ES-I3 (cell line): Measurements from ENCODE around the gene DRD2.
"Not testable (repeated sequence)": the region's sequence is repeated elsewhere in the genome, so short reads cannot be mapped to it uniquely, and the experiment has no call there.

ENCODE experiments used
- H3K36me3 ChIP-seq: 2 replicates; pipeline ENCODE4 v1.6.1; 2013; ENCODE audit warnings: mild to moderate bottlenecking, low read length, control low read depth, moderate library complexity; ENCODE audit not compliant: insufficient read depth
- H3K4me1 ChIP-seq: 2 replicates; pipeline ENCODE4 v1.6.1; 2013; ENCODE audit warnings: mild to moderate bottlenecking, control low read depth, low read length; ENCODE audit not compliant: insufficient read depth
- H3K9ac ChIP-seq: 2 replicates; pipeline ENCODE4 v1.6.1; 2013; ENCODE audit warnings: low read depth, mild to moderate bottlenecking, low read length, moderate library complexity
- H3K9me3 ChIP-seq: 2 replicates; pipeline ENCODE4 v1.6.1; 2013; ENCODE audit warnings: mild to moderate bottlenecking, low read length, moderate library complexity; ENCODE audit not compliant: control insufficient read depth, insufficient read depth

The DRD2 gene

DNA sequence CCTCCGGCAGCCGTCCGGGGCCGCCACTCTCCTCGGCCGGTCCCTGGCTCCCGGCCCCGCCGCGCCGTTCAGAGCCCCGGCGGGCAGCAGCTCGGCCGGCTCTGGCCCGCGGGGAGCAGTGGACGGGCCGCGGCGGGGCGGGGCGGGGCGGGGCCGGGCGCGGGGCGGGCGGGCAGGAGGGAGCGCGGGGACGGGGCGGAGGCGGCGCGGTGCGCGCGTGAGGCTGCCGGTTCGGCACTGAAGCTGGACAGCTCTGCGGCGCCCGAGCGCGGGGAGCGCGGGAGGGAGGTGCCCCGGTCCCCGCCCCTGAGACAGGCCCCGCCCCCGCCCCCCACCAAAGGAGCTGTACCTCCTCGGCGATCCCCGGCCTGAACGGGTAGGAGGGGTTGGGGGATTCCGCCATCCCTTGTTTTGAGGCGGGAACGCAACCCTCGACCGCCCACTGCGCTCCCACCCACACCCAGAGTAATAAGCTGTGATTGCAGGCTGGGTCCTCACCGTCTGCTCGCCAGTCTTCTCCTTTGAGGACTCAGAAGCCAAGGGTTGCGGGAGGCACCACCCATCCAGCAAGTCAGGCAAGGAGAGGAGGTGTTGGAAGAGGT, at the start of gene DRD2:
Gene DRD2 (minus strand): TSS at position 239 of the 602 bp plus-strand sequence. CDS start 50,747 bp downstream, outside the sequence.
- H3K9ac ChIP-seq: peak within 1 kb of the TSS; percentile 46; the same call in 1 of the 2 replicates
- no peaks in the 10 kb centered on the region for H3K36me3 ChIP-seq
- no peaks in the 10 kb centered on the region for H3K9me3 ChIP-seq
- no peaks in the 10 kb centered on the region for H3K4me1 ChIP-seq

DNA sequence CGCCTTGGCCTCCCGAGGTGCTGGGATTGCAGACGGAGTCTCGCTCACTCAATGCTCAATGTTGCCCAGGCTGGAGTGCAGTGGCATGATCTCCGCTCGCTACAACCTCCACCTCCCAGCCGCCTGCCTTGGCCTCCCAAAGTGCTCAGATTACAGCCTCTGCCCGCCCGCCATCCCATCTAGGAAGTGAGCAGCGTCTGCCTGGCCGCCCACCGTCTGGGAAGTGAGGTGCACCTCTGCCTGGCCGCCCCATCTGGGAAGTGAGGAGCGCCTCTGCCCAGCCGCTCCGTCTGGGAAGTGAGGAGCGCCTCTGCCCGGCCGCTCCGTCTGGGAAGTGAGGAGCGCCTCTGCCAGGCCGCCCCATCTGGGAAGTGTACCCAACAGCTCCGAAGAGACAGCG, 48.7 kb upstream of the DRD2 start:
- not testable (repeated sequence) for H3K36me3 ChIP-seq, H3K9ac ChIP-seq, H3K4me1 ChIP-seq, H3K9me3 ChIP-seq

DNA sequence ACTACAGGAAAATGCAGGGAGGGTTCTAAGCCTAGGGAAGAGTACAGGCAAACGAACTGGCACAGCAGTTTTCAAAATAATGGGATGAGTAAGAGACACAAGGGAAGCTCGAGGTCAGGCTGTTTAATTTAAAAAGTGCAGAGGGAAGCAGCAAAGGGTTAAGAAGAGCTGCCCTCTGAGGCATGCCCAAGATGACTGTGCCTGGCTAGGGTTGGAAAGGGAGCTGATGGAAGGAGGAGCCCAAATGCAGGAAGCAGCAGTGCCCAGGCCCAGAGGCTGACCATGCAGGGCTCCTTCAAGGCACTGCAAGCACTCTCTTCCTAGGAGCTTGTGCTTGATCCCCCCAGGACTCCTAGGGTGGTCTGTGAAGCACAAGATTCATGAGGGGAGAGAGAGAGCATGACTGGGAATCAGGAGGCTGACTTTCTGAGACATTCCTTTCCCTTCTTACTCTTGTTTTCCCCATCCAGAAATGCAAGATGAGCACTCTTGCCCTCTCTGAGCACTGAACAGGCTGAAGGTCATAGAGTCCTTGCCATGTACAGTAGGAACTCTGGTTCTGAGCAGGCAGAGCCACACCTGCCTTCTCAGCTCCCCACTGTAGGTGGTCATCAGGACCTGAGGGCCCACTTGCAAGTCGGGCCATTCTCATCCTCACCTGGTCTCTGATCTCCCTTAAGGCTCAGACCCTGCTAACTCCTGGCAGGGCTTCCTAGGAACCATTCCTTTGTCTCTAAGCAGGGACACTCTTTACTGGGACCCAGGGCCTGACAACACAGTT, 46.7 kb upstream of the DRD2 start:
- no peak overlapping the region for H3K9ac ChIP-seq
- H3K4me1 ChIP-seq: no peaks in the 10 kb centered on the region
- no peaks in the 10 kb centered on the region for H3K9me3 ChIP-seq
- no peaks in the 10 kb centered on the region for H3K36me3 ChIP-seq

DNA sequence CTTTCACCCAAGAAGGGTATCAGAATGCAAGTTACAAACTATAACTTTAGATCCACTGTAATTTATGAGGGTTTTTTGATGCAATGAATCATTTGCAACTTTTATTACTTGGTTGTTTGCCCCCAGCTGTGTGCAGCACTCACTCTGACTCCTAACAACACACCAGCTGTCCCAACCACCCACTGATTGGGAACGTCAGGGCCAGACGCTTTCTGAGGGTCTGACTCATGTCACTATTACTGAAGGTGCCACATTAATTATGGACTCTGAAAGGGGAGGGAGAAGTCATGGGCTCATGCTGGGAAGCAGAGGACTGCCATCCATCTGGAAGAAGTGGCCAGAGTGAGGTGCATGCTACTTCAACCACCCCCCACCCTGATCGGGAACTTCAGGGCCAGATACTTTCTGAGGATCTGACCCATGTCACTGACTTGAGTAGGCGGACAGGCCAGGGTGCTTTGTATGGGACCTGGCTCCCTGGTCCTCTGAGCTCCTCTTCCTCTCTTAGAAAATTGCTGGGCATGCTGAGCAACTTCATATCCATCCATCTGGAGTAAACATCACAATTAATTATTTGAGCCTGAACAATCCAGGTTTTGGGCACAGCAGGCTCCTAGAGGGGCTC, 44.9 kb upstream of the DRD2 start:
- no peak overlapping the region for H3K9ac ChIP-seq
- H3K36me3 ChIP-seq: no peaks in the 10 kb centered on the region
- H3K4me1 ChIP-seq: no peaks in the 10 kb centered on the region
- H3K9me3 ChIP-seq: no peaks in the 10 kb centered on the region

DNA sequence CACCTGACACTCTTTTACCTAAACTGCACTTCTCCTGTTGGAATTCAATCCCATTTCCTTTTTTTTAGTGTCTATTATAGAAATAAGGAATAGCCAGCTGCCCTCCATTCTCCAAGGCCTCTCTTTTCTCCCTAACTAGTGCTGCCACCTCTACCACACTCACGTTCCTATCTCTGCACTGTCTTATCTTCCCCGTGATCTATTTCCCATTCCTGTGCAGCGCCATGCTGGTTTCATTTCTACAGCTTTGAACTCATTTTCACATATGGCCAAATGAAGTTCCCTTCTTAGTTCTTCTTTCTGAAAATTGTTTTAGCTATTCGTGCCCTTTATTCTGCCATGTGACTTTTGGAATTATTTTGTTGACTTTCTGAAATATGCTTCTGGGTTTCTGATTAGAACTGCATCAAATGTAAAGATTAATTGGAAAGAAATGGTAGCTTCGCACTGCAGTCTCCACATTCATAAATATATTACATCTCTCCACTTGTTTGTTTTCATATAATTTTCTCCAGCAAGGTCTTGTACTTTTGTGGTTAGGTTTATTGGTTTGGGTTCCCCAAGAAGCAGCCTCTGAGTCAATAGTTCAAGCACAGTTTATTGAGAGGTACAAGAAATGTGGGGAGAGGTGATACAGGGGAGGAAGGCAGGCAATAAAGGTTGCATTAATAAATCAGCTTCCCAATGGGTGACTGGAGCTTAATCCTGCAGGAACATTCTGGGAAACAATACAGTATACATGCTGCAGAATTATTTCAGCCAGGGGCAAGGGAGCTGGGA, 43.7 kb upstream of the DRD2 start:
- Histone ChIP-seq H3K36me3 (no peaks in the 10 kb centered on the region), H3K9ac (no peak overlapping the region), H3K4me1 (no peaks in the 10 kb centered on the region), H3K9me3 (no peaks in the 10 kb centered on the region)

DNA sequence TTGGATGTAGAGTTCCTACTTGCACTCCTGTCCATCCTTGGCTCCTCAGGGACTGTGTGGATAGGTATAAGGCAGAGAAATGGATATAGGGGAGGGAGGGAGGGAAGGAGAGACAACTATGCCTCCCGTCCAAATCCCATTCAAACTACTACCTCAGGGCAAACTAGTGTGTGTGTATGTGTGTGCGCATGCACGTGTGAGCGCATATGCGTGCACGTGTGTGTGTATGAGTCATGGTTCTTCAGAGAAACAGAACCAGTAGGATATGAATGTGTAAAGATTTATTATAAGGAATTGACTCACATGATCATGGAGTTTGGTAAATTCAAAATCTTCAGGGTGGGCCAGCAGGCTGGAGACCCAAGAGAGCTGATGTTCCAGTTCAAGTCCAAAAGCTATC, 42.2 kb upstream of the DRD2 start:
- no peaks in the 10 kb centered on the region for H3K36me3 ChIP-seq
- H3K4me1 ChIP-seq: no peaks in the 10 kb centered on the region
- H3K9me3 ChIP-seq: no peaks in the 10 kb centered on the region
- no peak overlapping the region for H3K9ac ChIP-seq

DNA sequence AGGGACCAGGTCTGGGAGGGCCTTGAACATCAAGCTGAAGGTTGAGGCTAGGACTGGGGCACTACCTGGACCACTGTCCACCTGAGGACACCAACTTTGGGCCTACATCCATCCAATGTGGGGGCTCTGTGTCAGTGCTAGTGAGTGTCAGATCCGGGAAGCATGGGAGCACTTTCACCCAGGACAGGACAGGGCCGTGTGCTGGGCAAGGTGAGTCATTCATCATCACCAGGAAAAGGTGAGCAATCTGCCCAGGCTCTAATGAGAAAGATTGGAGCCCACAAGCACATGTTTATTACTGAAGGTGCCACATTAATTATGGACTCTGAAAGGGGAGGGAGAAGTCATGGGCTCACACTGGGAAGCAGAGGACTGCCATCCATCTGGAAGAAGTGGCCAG, 39.7 kb upstream of the DRD2 start:
- no peaks in the 10 kb centered on the region for H3K9me3 ChIP-seq
- H3K9ac ChIP-seq: no peak overlapping the region
- no peaks in the 10 kb centered on the region for H3K36me3 ChIP-seq
- H3K4me1 ChIP-seq: no peaks in the 10 kb centered on the region

DNA sequence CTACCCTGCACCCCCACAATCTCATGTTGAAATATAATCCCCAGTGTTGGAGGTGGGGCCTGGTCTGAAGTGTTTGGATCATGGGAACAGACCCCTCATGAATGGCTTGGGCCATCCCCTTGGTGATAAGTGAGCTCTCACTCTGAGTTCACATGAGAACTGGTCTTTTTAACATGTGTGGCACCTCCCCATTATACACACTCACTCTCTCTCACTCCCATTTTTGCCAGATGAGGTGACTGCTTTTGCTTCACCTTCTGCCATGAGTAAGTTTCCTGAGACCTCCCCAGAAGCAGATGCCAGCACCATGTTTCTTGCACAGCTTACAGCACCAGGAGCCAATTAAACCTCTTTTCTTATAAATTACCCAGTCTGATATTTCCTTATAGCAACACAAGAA, 32.1 kb upstream of the DRD2 start:
- H3K9me3 ChIP-seq: no peaks in the 10 kb centered on the region
- no peak overlapping the region for H3K9ac ChIP-seq
- no peaks in the 10 kb centered on the region for H3K4me1 ChIP-seq
- H3K36me3 ChIP-seq: no peaks in the 10 kb centered on the region

DNA sequence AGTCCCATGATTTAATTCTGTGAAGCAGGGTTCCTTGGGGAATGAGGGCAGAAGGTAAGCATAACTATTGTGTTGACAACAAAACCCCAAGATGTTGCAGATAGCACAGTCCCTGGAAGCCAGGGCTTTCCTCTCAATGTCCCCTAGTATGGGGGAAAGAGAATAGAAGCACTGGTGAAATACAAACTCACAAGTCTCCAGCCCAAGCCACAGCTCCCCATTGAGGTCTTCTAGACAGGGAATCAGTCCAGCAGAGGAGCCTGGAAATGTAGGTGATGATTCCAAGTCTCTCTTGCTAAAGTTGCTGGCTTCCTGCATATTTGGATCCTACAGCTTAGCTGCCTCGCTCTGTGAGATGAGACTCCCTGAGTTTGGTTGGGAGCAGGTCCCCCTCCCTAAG, 31.7 kb upstream of the DRD2 start:
- no peaks in the 10 kb centered on the region for H3K9me3 ChIP-seq
- H3K36me3 ChIP-seq: no peaks in the 10 kb centered on the region
- H3K4me1 ChIP-seq: no peaks in the 10 kb centered on the region
- no peak overlapping the region for H3K9ac ChIP-seq

DNA sequence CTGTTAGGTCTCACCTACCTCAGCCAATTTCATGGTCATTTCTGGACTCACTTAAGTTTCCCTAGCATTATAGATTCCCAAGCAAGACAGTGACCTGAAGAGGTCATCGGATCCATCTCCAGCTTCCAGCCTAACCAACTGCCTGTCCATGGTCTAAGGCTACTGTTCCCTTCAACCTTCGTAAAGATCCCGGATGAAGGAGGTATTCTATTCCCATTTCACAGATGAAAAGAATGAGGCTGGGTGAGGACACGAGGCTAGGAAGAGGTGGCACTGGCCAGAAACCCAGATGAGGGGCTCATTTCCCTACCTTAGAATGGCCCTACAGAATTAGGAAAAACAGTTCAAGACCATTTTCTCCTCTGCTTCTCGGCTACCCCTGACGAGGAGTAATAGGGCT, 31.3 kb upstream of the DRD2 start:
- no peak overlapping the region for H3K9ac ChIP-seq
- H3K9me3 ChIP-seq: no peaks in the 10 kb centered on the region
- H3K36me3 ChIP-seq: no peaks in the 10 kb centered on the region

DNA sequence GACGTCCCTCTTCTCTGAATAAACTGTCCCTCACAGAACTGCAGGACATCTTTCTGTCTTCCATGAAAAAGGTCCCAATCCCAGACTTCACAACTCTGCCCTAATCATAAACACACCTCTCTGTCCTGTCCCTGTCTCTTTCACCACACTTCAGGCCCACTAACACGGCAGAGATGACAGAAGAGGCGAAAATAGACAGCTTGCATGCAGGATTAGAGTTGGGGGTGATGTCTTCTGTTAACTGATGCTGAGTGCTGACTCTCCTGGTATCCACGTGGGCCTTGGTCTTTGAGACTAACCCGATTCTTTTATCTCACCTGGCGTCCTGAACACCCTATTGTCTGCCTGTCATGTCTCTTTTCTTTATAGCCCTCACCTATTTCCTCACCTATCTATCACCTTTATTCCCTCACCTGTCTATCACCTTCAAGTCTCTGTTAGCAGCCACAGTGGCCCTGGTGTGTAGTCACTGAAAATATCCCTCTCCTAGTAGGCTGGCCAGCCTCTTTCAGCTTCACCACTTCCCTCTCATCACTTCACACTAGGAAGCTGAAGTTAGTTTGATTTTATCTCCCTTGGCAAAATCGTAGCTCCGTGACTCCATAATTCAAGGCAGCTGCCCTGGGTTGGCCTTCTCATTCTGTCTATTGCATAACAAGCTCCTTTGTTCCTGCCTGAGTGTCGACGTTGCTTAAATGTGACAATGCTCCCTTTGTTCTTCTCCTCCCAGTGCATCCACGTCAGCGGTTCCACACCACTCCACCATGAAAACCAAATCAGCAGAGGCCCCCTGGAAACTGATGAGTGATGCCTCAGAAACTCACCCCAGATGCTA, 30.6 kb upstream of the DRD2 start:
- Histone ChIP-seq H3K9ac (no peak overlapping the region), H3K9me3 (no peaks in the 10 kb centered on the region), H3K4me1 (no peaks in the 10 kb centered on the region), H3K36me3 (no peaks in the 10 kb centered on the region)

More for the DNA sequence above, 31.3 kb upstream of the DRD2 start:
- no peaks in the 10 kb centered on the region for H3K4me1 ChIP-seq

DNA sequence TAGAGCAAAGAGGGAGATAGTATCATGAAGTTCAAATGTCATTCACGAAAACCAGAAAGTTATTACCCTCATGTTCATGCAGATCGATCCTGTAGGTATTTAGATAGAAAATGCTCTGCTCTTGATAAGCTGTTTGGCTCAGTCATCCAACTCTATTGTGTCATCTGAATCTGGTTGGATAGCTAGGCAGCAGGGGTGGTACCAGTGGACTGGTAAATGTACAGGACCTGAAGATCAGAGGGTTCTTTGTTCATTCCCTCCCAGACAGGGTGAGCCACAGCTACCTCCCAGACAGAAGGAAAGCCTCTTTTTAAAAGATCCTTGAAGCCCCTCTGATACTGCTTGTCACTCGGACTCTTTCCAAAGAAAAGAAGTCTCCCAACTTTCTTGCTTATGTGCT, 29.8 kb upstream of the DRD2 start:
- Histone ChIP-seq H3K9me3 (no peaks in the 10 kb centered on the region), H3K36me3 (no peaks in the 10 kb centered on the region), H3K4me1 (no peaks in the 10 kb centered on the region), H3K9ac (no peak overlapping the region)

DNA sequence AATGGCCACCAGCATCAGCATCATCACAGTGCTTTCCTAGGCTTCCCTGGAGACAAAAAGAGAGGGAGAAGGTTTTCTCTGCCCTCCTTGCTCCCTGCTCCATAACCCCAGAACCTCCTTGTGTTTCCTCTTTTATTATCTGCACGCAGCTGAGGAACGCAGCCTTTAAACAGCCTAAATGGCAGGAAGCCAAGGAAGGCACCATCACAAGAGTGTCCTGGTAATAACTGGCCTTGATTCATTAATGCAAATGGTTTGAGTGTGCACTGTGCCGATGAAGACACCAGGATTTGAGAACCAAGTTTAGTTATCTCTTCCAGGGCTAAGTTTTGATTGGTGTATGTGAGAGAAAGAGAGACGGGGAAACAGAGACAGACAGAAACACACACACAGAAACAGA, 29.4 kb upstream of the DRD2 start:
- no peak overlapping the region for H3K9ac ChIP-seq
- no peaks in the 10 kb centered on the region for H3K36me3 ChIP-seq
- H3K4me1 ChIP-seq: no peaks in the 10 kb centered on the region

DNA sequence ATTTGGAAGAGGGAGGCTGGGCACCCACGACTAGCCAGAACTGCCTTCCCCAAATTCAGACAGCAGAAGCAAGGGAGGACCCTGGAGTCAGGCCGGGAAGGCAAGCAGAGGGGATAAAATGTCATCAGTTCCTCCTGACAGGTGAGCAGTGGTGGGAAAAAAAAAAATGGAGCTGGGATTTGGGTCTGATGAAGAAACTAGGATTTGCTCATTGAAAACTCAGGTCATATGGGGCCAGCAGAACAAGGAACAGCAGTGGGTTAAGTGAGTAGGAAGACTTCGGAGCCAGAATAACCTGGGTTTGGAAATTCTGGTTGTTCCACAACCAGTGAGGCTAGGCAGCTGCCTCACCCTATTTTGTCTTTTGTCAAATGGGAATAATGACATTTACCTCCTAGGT, 28.9 kb upstream of the DRD2 start:
- no peaks in the 10 kb centered on the region for H3K36me3 ChIP-seq
- no peak overlapping the region for H3K9ac ChIP-seq
- no peaks in the 10 kb centered on the region for H3K9me3 ChIP-seq
- H3K4me1 ChIP-seq: no peaks in the 10 kb centered on the region

More for the DNA sequence above, 29.4 kb upstream of the DRD2 start:
- H3K9me3 ChIP-seq: no peaks in the 10 kb centered on the region
